Measurements from ENCODE around the gene ZNF438. TPM values are rescaled to one million over a fixed set of nuclear protein-coding genes. Genes with fewer than 3 reads are reported as not detected.

Gene ZNF438
- total and polyA plus RNA-seq, 2 of the 8 experiments (the other 6 are each of a cell fraction or from before 2014, with no cell fraction given): 0.95 to 1.7 TPM

DNA sequence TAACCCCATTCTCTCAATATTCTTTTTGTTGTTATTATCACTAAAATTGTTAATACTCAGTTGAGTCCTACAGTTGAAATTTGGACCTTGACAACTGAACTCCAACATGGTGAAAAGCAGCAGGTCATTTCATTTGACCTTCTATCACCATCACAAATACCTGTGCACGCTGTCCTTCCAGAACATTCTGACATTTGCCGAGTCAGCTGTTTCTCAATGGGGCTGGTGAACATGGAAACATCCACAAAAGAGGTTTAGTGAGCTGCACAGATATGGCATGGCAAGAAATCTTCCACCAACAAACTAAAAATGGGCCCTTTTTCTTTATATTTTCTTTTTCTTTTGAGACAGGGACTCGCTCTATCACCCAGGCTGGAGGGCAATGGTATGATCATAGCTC lies 169.7 kb downstream of the ZNF438 start:
- Histone ChIP-seq H2BK15ac (ENCODE audit: low read length) (no peak overlapping the region), H3K14ac (ENCODE audit: insufficient read length) (no peak overlapping the region), H2BK12ac (ENCODE audit: low read depth, low read length) (no peak overlapping the region), H3K36me3 (ENCODE audit: control insufficient read depth in 2 of 4, insufficient read depth in 4 of 4, low read length in 3 of 4) (no peaks in the 10 kb centered on the region), H3K4me1 (replicated peaks in 1 of 4; ENCODE audit: control insufficient read depth in 3 of 4, insufficient read depth in 4 of 4, low read length in 3 of 4) (peaks cover 0 to 7% (median 3%) of the 10 kb centered on the region in 4 experiments; a peak in 3 of 7 replicates), H2BK20ac (ENCODE audit: low read length) (no peak overlapping the region), H3K79me2 (ENCODE audit: control insufficient read depth in 1 of 2, insufficient read depth in 2 of 2, low read length in 2 of 2) (no peaks in the 10 kb centered on the region), H3K27ac (ENCODE audit: low read depth, low read length) (no peak overlapping the region), H3K9me3 (ENCODE audit: insufficient read depth in 2 of 2, low read depth in 1 of 2, low read length in 1 of 2) (no peaks in the 10 kb centered on the region), H3K4ac (replicated peaks; ENCODE audit: insufficient read length, low read depth, low read length) (no peak overlapping the region), H4K5ac (ENCODE audit: insufficient read length, low read depth, low read length) (no peak overlapping the region), H3K23me2 (ENCODE audit: low read depth, low read length) (no peaks in the 10 kb centered on the region), H3K4me3 (ENCODE audit: extremely low read depth in 1 of 4, insufficient read depth in 2 of 4, low read depth in 3 of 4, low read length in 4 of 4) (no peak overlapping the region), H3K18ac (ENCODE audit: extremely low read depth, low read length) (no peak overlapping the region), H3K27me3 (replicated peaks in 1 of 4; ENCODE audit: control insufficient read depth in 3 of 4, extremely low read depth in 1 of 4, insufficient read depth in 3 of 4, low read length in 3 of 4) (no peaks in the 10 kb centered on the region), H4K91ac (replicated peaks; ENCODE audit: insufficient read length, low read length) (no peak overlapping the region), H3K79me1 (ENCODE audit: low read depth, low read length) (no peaks in the 10 kb centered on the region), H4K8ac (ENCODE audit: extremely low read depth, insufficient read depth, low read length) (no peak overlapping the region), H2AK5ac (ENCODE audit: low read depth, low read length) (no peak overlapping the region), H2BK5ac (ENCODE audit: low read depth, low read length) (no peak overlapping the region), H4K20me1 (replicated peaks in 1 of 2; ENCODE audit: control insufficient read depth in 1 of 2, insufficient read depth in 2 of 2, low read length in 2 of 2) (no peaks in the 10 kb centered on the region), H3K56ac (replicated peaks; ENCODE audit: insufficient read length, low read depth, low read length) (no peak overlapping the region), H3K9ac (replicated peaks in 1 of 4; ENCODE audit: extremely low read depth in 1 of 4, low read depth in 3 of 4, low read length in 3 of 4) (no peak overlapping the region), H2AFZ (ENCODE audit: low read length) (no peak overlapping the region), H2BK120ac (replicated peaks; ENCODE audit: low read depth, low read length) (no peak overlapping the region), H3K4me2 (ENCODE audit: insufficient read depth in 1 of 2, low read depth in 2 of 2, low read length in 2 of 2) (no peak overlapping the region), H3K23ac (ENCODE audit: insufficient read length) (no peak overlapping the region)
- FAIRE-seq: no peak
- TF ChIP-seq SIX5 (IDR thresholded peaks at IDR 0.05; ENCODE audit: low read depth, low read length): no peak
- TF ChIP-seq MAFK (IDR thresholded peaks at IDR 0.05; ENCODE audit: low read depth, low read length): peak; percentile 94
- 94% methylated on average over 3 of the region's 3 CpGs; no CpG with 5 or more reads in 1 of the 2 experiments for WGBS, 2 experiments (ENCODE audit: extremely low coverage in 1 of 2, insufficient coverage in 1 of 2, insufficient read length in 1 of 2, insufficient replicate concordance in 2 of 2, low coverage in 1 of 2, low lambda C conversion rate in 2 of 2, missing lambda C conversion rate in 1 of 2)
- ChIA-PET CTCF (ENCODE audit: partially characterized antibody) (no interaction called here), POLR2A (ENCODE audit: partially characterized antibody) (no interaction called here)
- no peak for DNase-seq (ENCODE audit: low read depth in 1 of 2, low spot score in 2 of 2)
